ENCODE results near the gene LRRC8A.
A peak's percentile ranks its signal among the peaks of the same experiment; 100 is the strongest.
"Not testable (repeated sequence)": the region's sequence is repeated elsewhere in the genome, so short reads cannot be mapped to it uniquely, and the experiment has no call there.

Gene LRRC8A

DNA sequence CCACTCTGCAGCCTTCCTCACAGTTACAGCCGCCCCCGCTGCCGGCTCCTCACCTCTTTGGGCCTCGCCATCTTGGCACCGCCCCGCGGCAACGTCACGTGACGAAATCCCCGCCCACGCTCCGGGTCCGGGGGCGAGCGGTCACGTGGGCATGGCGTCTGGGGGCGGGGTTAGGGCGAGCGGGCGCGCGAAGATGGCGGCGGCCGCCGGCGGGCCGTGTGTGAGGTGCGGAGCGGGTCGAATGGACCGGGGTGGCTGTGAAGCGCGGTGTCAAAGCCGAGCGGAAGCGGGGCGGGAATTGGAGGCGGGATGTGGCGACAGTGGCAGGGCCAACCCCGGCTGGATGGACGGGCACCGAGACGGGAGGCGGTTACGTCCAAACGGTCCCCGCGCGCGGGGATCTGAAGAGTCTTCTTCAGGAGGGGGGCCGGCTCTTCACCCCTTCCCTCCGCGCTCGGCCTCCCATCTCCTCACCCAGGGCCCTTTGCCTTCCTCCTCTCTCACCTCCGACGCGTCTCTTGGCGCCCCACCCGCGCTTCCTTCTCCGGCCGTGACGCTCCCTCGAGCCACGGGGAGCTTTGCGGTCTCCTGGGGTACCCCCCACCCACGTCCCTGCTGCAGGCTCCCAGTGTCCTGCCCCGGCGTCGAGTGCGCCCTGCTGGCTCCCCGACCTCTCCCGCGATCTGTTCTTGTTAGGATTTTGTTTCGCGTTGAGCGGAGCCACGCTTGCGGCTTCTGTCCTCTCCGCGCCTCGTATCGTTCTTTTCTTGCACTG, 65.8 kb downstream of the LRRC8A start, which contains the start of the genes DOLK and NUP188:
TSS of gene DOLK (minus strand) at position 77 of the 775 bp plus-strand sequence. CDS start 300 bp downstream, outside the sequence.
TSS of gene NUP188 (plus strand) at position 173 of the 775 bp plus-strand sequence. CDS start at position 194, 21 bp downstream.
- Histone ChIP-seq H3K36me3 (ENCODE audit: insufficient read depth, low read length) (peaks cover 9% of the 10 kb centered on the region), H3K4me1 (ENCODE audit: control insufficient read depth, insufficient read depth, low read length) (peaks cover 11% of the 10 kb centered on the region), H3K4me2 (ENCODE audit: low read length) (peak within 1 kb of the TSS; percentile 95), H3K4me3 (ENCODE audit: low read length) (peak within 1 kb of the TSS; percentile 96), H3K27me3 (ENCODE audit: control insufficient read depth, insufficient read depth, low read length) (no peaks in the 10 kb centered on the region), H3K9me3 (replicated peaks; ENCODE audit: low read length) (no peaks in the 10 kb centered on the region), H3K9ac (ENCODE audit: low read depth, low read length) (peak within 1 kb of the TSS; percentile 94)

DNA sequence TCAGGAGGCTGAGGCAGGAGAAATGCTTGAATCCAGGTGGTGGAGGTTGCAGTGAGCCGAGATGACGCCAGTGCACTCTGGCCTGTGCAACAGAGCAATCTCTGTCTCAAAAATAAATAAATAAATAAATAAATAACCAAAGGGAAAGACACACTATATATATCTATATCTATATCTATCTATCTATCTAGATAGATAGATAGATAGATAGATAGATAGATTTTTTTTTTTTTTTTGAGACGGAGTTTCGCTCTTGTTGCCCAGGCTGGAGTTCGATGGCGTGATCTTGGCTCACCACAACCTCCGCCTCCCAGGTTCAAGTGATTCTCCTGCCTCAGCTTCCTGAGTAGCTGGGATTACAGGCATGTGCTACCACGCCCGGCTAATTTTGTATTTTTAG, 79.5 kb downstream of the LRRC8A start:
- H3K4me2 ChIP-seq (ENCODE audit: low read length); H3K9ac ChIP-seq (ENCODE audit: low read depth, low read length); H3K9me3 ChIP-seq (replicated peaks; ENCODE audit: low read length); H3K4me1 ChIP-seq (ENCODE audit: control insufficient read depth, insufficient read depth, low read length); H3K4me3 ChIP-seq (ENCODE audit: low read length); H3K27me3 ChIP-seq (ENCODE audit: control insufficient read depth, insufficient read depth, low read length): not testable (repeated sequence)
- peaks cover 32% of the 10 kb centered on the region for H3K36me3 ChIP-seq (ENCODE audit: insufficient read depth, low read length)

Measured in skeletal muscle satellite cell (primary cell).